H1 (cell line): Measurements from ENCODE around the gene RPE. TPM values are rescaled to one million over a fixed set of nuclear protein-coding genes. Genes with fewer than 3 reads are reported as not detected.

Experiments used
- CEBPB ChIP-seq: IDR thresholded peaks from 2 replicates; pipeline ENCODE4 v1.6.1; 2012; ENCODE audit warnings: low read depth, low read length
- NRF1 ChIP-seq: IDR thresholded peaks from 2 replicates; pipeline ENCODE4 v1.6.1; 2011; ENCODE audit warnings: mild to moderate bottlenecking, low read depth, low read length, improper control_type of control experiment
- SP4 ChIP-seq: IDR thresholded peaks from 2 replicates; pipeline ENCODE4 v1.6.1; 2012; ENCODE audit warnings: low read length, inconsistent platforms
- polyA plus RNA-seq, 7 experiments: library from polyadenylated mRNA; depleted of rRNA in 3 of 7; stranded (reverse) in 5 of 7; unstranded in 2 of 7; fragments of >200 nt in 5 of 7; fragments of 200-250 nt in 2 of 7; gene quantifications; 1 replicate in 5 of 7; 2 replicates in 1 of 7; 4 replicates in 1 of 7; pipeline versions ENCODE4 v1.2.1 to v1.2.3, GENCODE V29; 2011 to 2013; ENCODE audit warnings: missing spikeins in 2 of 7, mixed read lengths in 2 of 7
- total RNA-seq: library from RNA; stranded (reverse); fragmentation: NEBNext Ultra II Directional; extraction: Animal tissue kit (Norgen Biotek cat#: 25700); gene quantifications from 2 replicates; pipeline ENCODE4 v1.2.1, GENCODE V29; 2021
- TF ChIP-seq, protein P1 (sequence below): IDR thresholded peaks from 2 replicates; pipeline ENCODE4 v1.6.1; 2011; ENCODE audit warnings: low read length, improper control_type of control experiment

Gene RPE
- total and polyA plus RNA-seq, 2 of the 8 experiments (the other 6 are each of a cell fraction or from before 2014, with no cell fraction given): 77.8 to 102 TPM

DNA sequence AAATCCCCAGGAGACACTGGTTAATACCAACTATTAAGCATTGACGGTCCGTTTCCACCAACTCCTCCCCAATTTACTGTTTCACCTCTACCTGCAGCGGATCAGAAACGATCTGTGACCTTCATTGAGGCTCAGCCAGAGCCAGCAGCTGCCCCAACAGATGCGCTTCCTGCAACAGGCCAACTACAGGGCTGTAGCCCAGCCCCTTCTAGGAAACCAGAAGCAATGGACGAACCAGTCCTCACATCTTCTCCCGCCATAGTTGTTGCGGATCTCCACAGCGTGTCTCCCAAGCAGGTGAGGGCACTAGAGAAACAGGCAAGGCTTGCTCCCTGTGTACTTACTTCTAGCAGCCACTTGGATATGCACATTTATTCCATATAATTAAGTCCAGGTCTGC, 8.5 kb upstream of the RPE start (continued):
- TF ChIP-seq NRF1 (no peak), CEBPB (no peak), SP4 (no peak)
- TF ChIP-seq, protein P1, sequence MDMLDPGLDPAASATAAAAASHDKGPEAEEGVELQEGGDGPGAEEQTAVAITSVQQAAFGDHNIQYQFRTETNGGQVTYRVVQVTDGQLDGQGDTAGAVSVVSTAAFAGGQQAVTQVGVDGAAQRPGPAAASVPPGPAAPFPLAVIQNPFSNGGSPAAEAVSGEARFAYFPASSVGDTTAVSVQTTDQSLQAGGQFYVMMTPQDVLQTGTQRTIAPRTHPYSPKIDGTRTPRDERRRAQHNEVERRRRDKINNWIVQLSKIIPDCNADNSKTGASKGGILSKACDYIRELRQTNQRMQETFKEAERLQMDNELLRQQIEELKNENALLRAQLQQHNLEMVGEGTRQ: no peak
